Choroid plexus epithelial cell (primary cell): ENCODE measurements around the gene ZNF768.

Experiments used
- DNase-seq: peaks from one replicate; pipeline ENCODE4 v3.0.0-alpha.2; 2010; ENCODE audit warnings: low read depth
- H3K4me3 ChIP-seq: 2 replicates; pipeline ENCODE4 v1.5.1; 2011; ENCODE audit warnings: low read depth, mild to moderate bottlenecking, control low read depth, low read length, moderate library complexity
- TF ChIP-seq, protein P1 (sequence below): conservative IDR thresholded peaks from 2 replicates; pipeline ENCODE4 v1.5.1; 2011; ENCODE audit warnings: low read depth, mild to moderate bottlenecking, control low read depth, inconsistent platforms, low read length, moderate library complexity

ZNF768 gene

DNA sequence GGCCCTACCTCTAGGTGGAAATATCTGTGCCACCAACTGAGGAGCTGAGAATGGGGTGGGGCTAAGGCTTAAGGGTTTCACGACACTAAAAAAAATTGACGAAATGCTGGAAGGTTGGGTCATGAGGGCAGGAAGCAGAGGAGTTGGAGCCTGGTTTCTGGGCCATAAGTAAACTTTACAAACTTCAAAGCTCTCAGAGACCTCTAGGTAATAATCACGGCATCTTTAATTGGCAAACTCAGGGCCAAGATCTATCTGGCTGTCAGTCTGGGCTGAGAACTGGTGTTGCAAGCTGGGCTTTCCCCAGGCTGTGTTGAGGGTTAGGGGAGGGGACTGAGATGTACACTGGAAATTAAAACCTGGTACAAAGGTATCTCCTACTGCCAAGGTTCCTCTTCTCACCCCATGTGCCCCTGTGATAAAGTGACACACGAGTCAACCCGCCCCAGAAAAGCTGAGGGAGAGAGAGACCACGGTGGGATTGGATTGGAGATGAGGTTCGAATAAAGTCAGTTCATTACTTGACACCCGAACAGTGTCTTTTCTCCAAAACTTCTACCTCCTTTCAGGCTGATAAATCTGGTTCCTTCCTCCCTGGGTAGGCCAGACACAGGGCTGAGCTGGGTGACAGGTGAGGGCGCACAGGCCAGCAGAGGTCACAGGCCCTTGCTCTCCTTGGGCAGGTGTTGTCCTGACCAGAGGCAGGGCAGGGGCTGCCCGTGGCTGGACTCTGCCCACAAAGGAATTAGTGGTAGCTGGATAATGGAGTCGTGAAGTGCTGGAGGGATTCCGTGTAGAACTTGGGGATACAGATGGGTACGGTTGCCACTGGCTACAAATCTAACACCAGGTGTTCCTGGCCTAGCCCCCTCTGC lies 4.0 kb upstream of the ZNF768 start:
- no peak overlapping the region for H3K4me3 ChIP-seq
- TF ChIP-seq, protein P1, sequence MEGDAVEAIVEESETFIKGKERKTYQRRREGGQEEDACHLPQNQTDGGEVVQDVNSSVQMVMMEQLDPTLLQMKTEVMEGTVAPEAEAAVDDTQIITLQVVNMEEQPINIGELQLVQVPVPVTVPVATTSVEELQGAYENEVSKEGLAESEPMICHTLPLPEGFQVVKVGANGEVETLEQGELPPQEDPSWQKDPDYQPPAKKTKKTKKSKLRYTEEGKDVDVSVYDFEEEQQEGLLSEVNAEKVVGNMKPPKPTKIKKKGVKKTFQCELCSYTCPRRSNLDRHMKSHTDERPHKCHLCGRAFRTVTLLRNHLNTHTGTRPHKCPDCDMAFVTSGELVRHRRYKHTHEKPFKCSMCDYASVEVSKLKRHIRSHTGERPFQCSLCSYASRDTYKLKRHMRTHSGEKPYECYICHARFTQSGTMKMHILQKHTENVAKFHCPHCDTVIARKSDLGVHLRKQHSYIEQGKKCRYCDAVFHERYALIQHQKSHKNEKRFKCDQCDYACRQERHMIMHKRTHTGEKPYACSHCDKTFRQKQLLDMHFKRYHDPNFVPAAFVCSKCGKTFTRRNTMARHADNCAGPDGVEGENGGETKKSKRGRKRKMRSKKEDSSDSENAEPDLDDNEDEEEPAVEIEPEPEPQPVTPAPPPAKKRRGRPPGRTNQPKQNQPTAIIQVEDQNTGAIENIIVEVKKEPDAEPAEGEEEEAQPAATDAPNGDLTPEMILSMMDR = no peak
- DNase-seq = no peak

DNA sequence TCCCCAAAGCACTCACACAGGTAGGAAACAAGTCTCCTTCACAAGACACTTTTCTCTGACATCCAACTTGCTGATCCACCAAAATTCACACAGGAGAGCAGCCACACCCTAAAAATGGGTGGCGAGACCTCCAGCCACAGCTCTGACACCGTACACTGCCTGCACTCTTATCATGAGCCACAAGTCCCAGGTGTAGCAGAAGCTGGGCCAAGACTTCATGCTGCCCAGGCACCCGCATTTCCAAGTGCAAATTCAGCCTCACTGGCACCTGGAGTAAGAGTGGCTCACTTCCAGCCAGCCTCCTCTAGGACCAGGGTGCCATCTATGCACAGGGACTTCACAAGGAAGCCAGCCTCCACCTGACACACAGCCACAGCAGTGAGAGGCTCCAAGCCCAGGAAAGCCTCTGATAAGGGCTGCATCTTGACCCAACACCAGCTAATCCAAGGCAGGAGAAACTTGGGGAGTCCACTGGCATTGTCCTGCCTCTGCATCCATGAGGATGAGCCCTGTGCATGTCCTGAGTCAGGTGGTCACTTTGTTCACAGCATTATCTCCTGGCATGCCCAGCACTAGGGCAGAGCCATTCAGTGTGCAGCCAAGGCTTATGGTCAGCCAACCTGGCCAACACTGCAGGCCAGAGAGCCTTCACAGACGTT lies 2.6 kb upstream of the ZNF768 start:
- TF ChIP-seq, protein P1 = no peak
- no peak for DNase-seq
- no peak overlapping the region for H3K4me3 ChIP-seq

DNA sequence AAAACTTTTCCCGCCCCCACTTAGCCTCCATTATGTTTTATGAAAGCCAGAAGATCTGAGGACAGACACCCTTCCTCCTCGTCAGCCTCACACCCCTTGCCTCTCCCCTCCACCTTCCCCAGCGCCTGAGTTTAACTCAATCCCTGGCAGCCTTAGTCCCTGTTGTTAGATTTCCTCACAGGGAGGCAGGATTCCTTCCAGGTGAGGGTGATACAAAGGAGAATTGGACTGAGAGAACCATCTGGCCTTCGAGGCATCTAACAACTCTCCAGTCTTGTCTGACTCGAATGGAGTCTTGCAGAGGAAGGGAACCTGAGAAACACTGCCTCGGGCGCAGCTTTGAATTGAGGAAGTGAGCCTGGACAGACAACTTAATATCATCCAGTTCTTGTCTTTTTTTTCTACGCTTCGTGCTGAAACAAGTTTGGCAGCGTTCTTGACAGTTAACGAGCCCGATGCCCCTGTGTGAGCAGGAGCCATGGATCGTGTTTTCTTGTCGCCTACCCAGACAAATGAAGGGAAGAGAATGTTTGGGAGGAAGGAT lies 1.3 kb upstream of the ZNF768 start:
- TF ChIP-seq, protein P1 = no peak
- no peak for DNase-seq
- peak overlapping the region; percentile 34 for H3K4me3 ChIP-seq

- TF ChIP-seq, protein P1 = peak; percentile 33
- peak; percentile 99 for DNase-seq
- H3K4me3 ChIP-seq = peak overlapping the region; percentile 88
Measured at GRCh38 chr16:30526823-30527634, 663 bp upstream of the ZNF768 start.

- TF ChIP-seq, protein P1 = no peak
- DNase-seq = no peak
- H3K4me3 ChIP-seq = peak overlapping the region; percentile 88
Measured at GRCh38 chr16:30525844-30526136, 576 bp downstream of the ZNF768 start.

DNA sequence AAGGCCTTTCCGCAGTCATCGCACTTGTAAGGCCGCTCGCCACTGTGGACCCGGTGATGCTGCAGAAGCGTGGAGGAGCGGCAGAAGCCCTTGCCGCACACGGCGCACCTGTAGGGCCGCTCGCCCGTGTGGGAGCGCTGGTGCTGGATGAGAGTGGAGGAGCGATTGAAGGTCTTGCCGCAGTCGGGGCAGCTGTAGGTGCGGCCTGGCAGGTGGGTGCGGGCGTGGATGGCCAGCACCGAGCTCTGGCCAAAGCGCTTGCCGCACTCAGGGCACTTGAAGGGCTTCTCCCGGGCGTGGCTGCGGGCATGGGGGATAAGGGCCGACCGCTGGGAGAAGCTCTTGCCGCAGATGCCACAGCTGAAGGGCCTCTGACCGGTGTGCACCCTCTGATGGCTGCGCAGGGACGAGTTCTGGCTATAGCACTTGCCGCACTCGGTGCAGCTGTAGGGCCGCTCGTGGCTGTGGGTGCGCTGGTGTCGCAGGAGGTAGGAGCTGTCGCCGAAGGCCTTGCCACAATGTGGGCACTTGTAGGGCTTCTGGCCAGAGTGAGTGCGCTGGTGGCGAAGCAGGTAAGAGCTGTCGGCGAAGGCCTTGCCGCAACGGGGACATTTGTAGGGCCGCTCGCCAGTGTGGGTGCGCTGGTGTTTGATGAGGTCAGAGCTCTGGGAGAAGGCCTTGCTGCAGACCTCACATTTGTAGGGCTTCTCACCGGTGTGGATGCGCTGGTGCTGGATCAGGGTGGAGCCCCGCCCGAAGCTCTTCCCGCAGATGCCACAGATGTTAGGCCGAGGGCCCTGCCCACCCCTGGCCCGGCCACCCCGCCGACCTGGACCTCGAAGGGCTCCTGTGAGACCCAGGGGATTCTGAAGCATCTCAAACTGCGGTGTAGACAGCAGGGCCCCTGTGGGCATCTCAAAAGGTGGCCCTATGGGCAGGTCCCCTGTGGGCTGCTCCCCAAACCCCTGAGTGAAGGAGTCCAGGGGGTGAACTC lies 1.5 kb downstream of the ZNF768 start:
- TF ChIP-seq, protein P1 = no peak
- no peak overlapping the region for H3K4me3 ChIP-seq
- DNase-seq = no peak
